Measurements from ENCODE around the gene PPP1R1B.

Gene PPP1R1B

DNA sequence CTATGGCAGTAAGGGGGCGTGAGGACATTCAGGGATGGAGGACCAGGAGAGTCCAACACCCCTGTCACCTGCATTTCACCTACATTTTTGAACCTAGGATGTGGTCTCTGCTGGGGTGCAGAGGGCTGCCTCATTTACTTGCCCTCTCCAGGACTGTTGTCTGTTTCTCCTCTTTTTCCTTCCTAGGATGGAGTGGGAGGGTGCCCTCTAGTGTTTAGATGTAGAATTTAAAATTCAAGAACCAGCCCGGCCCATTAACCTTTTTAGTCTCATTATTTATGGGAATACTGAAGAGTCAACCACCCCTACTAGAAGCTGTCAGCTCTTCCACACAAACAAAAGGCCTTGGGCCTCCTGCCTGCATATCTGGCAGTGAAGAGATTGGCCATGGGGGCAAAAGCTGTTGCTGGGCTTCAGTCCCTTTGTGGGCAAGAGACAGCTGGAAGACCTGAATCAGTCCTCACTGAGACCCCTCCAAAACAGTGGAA is 7.7 kb downstream of the PPP1R1B start:
- no peak for FAIRE-seq

DNA sequence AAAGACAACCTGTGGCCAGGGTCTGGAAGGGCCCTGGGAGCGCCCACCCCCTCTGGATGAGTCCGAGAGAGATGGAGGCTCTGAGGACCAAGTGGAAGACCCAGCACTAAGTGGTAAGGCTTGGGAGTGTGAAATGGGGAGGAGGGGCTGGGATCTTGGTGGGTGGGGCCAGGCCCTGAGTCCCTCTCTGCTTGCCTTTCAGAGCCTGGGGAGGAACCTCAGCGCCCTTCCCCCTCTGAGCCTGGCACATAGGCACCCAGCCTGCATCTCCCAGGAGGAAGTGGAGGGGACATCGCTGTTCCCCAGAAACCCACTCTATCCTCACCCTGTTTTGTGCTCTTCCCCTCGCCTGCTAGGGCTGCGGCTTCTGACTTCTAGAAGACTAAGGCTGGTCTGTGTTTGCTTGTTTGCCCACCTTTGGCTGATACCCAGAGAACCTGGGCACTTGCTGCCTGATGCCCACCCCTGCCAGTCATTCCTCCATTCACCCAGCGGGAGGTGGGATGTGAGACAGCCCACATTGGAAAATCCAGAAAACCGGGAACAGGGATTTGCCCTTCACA is 8.9 kb downstream of the PPP1R1B start:
- no peak for FAIRE-seq

DNA sequence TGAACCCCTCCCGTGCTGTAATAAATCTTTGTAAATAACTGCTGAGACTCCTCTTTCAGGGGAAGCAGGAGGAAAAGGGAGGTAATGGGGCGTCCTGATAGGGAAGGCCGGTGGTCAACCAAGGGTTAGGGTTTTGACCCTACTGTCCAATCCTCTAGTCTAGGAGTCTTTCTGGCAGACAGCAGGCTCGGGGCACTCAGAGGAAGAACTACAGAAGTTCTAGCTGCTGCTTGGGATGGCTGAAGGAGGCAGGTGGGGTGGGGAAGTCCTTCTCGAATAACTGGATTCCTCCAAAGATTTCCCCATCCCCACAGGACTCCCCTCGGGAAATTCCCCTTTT is 9.8 kb downstream of the PPP1R1B start:
- FAIRE-seq, result no peak

DNA sequence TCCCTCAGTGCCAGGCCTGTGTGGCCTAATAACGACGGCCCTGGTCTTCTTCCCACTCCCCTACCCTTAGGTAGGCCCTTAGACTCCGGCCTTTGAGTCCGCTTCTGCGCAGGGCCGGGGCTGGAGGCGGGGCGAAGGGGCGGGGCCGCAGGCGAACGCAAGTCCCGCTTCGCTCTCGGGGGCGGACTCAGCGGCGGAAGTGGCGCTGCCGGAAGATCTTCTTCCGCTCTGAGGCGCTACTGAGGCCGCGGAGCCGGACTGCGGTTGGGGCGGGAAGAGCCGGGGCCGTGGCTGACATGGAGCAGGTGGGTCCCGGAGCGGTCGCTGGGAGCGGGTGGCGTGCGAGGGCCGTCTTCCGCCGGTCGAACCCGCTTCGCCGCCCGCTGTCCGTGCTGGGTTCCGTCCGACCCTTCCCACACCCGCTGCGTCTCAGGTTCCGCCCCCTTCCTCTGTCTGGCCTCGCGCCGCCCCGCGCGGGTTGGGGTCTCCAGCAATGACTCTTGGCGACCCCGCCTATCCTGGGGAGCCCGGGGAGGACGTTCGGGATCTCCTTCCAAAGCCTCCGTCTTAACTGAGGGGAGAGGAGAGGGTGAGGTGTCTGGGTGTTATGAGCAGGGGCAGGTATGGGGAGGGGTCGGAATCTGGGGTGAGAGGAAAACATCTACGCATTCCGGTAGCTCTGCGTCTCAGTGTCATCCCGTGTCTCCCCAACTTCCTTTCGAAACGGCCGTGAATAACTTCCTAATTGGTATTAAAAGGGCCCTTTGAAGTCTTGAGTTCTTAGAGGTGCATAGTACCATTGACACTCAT is 10.4 kb downstream of the PPP1R1B start, which contains the start of gene STARD3:
TSS of gene STARD3 (plus strand) at position 218 of the 810 bp plus-strand sequence. CDS start 16,388 bp downstream, outside the sequence.
- no peak for FAIRE-seq

DNA sequence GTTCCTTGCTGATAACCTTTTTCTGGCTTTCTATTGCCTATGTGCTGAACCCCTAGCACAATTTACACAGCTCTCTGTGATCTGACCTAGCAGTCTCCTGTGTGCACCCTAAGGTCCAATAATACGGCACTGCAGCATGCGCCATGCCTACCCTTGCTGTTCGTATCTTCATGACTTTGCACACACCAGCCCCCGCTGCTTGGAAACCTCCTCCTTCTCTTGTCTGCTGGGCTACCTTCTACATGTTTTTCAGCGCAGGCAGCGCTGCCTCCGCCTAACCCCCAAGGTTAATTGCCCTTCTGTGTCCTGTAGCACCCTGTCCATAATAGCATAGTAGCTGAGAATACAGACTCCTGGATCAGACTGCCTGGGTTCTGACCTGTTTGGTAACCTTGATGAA is 11.6 kb downstream of the PPP1R1B start:
- no peak for FAIRE-seq

DNA sequence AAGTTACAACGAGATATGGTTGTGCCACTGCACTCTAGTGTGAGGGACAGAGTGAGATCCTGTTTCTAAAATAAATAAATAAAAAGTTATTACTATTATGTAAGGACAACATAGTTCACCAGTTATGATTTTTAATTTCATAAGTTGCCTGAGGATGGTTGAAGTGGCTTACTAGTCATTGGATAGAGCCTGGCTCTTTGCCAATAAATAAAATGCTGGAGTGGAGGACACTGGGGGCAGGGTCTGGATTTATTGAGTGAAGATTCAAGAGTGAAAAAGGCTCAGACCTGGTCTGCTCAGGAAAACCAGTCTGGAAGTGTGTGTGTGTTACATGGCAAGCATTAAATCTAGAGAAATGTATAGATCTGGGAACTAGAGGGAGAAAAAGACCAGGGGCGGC is 12.3 kb downstream of the PPP1R1B start:
- no peak for FAIRE-seq

DNA sequence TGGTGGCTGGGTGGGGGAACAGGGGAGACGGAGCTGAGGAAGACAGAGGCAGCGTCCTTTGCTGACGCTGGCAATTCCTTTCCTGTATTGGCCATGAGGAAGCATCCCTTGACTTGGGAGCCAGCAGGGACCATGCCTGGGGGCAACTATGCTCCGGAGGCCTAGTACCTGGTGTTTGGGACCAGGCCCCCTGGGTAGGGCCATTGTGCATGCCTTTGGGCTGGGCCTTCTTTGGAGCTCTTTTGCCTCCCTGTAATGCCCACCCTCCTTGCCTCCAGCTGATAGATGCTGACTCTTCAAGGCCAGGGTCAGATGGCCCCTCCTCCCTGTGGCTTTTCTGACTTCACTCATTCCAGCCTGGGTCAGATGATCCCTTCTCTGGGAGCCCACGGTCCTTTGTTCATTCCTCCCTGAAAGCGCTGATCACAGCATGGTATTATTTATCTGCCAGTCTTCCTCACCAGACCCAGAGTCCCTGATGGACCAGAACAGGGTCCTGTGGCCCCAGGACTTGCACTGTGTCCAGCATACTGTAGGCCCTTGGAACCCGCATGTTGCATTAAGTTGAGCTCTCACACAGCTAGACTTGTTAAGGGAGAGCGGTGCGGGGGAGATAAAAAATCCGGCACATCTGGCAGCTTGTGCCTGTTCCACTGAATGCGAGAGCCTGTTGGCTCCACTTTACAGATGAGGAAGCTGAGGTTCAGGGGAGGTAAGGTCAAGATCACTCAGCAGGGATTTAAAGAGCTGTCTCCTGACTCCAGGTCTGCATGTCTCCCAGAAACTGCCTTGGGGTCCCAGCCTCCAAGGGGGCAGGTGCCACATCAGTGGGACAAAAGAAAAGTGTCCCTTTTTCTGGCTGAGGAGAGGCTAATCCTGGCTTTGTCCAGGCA is 13.1 kb downstream of the PPP1R1B start:
- no peak for FAIRE-seq

DNA sequence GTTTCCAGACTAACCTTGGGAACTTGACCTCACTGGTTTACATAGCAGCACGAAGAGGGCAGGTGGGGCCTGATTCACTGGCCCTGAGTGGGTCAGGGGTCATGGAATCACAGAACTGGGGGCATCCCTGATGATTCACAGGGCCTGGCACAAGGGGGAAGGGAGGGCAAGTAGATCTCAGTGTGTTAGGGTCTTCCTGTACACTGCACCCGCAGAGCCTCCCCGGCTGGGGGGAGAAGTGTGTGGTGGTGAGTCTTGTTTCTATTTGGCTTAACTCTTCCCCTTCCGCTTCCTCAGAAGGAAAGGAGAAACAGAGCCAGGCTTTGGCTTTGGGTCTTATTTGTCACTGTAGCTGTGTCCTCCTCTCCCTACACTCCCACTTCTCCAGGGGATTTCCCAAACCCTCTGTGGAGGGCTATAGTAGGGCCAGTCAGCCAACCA is 13.9 kb downstream of the PPP1R1B start:
- FAIRE-seq, result no peak

DNA sequence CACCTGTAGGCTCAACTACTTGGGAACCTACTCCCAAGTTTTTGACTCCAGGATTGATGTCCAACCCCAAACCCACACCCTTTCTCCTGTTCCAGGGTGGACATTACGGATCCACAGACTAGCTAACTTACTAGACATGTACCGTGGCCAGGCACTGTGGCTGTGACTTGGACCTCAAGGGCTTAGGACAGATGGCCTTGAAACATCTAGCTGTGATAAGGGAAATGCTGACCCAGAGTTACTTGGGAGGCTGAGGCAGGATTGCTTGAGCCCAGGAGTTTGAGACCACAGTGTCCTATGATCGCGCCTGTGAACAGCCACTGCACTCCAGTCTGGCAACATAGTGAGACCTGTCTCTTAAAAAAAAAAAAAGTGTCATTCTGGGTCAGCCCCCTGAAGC is 14.3 kb downstream of the PPP1R1B start:
- FAIRE-seq, result no peak

DNA sequence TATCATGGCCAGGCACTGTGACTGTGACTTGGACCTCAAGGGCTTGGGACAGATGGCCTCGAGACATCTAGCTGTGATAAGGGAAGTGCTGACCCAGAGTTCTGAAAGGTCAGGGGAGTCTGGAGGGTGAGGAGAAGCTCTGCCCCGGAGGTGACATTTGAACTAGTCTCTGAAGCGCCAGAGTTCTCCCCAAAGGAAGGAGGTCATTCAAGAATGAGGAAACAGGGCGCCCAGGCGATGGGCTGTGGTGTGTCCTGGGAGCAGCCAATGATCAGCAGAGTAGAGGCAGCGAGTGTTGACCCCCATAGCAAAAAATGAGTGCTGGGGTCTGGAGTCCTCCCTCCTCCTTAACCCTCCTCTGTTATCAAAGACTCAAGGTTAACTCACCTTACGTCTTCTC is 15.1 kb downstream of the PPP1R1B start:
- FAIRE-seq, result no peak

DNA sequence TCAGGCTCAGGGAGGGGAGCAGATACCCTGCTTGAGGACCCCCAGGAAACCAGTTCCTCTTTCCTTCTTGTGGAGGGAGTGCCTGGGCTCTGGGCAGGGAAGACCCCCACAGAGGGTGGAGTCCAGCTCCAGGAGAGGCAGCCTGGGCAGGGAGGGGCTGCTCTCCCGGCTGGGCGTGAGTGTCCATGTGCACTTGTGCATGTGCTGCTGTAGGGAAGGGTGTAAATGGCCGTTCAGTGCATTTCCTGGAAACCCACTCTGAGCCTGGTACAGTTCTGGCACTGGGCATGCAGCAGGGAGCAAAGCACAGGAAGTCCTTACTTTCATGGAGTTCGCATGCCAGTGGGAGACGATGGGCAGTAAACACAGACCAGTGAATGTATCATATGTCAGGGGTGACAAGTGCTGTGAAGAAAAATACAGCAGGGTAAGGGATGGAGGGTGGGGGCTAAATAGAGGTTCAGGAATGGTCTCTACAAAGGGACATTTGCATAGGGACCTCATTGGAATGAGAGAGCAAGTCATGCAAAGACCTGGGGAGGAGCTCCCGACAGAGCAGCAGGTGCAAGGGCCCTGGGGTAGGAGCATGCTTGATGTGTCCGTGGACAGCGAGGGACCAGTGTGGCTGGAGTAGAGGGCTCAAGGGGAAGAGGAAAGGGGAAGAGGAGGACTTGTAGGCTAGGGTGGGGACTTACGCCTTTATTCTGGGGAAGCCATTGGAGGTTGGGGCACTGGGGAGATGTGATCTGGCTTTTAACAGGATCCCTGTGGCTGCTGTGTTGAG is 15.7 kb downstream of the PPP1R1B start:
- no peak for FAIRE-seq

DNA sequence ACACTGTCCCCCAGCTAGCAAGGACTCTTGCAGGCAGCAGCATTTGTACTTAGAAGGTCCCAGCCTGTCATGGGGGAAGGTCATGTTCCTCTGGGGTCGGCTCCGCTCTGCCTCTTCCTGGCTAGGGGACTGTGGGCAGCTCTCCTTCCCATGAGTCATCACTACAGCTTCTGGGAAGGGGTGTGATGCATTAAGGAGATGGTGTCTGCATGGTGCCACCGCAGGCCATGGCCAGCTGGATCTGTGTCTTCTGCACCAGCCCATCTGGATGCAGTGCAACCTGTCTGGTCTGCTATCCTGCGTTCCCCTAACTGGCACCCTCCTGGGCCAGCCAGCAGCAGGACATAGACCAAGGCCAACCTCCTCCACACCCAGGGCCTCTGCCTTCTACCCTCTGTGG is 16.5 kb downstream of the PPP1R1B start:
- FAIRE-seq, result no peak

DNA sequence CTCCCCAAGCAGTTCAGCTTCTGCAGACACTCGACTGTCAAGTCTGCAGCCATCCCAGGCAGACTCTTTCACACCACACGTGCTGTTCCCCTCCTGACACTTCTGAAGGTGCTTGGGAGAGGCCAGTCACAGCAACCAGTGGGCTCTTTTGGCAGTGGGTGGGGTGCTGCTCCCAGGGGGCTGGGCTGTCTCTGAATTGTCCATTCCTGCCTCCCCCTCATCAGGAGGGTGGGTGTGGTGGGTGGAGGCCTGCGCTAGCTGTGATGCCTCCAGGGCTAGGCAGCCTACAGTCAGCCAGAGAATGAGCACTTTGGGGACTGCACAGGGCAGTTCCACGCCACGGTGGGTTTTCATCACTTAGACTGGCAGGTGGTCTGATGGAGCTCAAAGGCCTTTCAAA is 20.5 kb downstream of the PPP1R1B start:
- FAIRE-seq, result no peak

DNA sequence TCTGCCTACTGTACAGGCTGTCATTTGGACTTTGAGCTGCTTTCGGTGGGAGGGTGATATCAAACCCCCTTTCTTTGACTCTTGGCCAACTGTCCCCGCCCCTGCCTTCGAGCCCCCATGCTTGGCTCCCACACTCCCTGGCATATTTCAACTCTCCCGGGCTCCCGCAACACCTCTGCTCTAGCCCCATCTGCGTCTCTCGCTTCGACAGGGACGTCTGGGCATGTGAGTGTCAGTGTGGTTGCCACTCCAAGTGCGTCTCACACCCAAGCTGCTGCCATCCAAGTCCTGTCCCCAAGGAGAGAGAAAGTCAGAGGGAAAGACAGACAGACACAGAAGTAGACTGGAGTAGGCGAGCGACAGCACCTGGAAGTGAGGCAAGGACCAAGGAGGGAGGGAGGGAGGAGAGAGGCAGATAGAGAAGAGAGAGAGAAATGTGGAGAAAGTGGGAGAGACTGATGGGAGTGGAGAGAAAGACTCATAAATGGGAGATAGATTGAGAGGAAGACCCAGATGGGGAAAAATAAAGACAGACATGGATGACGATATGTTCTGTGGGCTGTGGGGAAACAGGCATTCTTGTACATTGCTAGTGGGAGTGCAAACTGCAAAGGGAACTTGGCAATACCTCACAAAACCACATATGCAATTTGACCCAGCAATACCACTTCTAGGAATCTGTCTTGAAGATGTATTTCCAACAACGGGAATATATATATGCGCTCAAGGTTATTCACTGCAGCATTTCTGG is 22.0 kb downstream of the PPP1R1B start:
- FAIRE-seq, result no peak

DNA sequence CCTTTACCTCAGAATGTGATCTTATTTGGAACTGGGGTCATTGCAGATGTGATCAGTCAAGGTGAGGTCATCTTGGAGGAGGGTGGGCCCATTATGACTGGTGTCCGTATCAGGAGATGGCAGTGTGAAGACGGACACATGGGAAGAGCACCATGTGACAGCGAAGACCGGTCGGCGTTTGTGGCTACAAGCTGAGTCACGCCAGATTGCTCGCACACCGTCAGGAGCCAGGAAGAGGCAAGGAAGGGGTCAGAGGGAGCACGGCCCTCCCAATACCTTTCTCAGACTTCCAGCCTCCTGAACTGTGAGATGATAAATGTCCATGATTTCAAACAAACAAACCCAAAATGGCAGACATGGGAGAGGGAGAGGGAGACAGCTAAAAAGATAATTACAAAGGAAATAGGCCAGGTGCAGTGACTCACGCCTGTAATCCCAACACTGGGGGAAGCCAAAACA is 23.4 kb downstream of the PPP1R1B start:
- no peak for FAIRE-seq

DNA sequence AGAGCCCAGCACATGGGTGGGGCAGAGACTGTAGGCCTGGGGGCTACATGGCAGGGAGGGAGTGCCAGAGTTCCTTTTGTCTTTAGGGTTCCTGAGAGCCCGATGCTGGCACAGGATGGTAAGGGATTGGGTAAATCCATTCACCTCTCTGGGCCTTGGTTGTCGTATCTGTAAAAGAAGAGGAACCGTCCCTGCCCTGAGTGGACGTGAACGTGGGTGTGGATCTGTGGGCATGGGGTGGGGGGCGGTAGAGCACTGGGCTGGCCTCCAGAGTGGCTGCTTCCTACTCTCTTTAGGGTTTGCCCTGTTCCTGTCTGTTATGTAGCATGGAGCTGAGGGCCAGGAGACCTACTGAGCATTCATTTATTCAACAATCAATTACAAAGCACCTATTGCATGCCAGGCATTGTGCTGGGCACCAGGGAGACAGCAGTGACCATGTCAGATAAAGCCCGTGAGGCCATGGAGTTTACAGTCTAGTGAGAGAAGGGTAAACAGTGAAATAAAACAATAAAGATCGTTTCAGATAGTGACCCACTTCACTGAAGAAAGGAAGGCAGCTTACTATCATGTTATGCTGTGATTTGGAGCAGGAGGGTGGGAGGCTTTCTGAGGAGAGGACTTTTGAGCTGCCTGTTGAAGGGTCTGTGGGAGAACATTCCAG is 25.3 kb downstream of the PPP1R1B start:
- FAIRE-seq, result no peak

DNA sequence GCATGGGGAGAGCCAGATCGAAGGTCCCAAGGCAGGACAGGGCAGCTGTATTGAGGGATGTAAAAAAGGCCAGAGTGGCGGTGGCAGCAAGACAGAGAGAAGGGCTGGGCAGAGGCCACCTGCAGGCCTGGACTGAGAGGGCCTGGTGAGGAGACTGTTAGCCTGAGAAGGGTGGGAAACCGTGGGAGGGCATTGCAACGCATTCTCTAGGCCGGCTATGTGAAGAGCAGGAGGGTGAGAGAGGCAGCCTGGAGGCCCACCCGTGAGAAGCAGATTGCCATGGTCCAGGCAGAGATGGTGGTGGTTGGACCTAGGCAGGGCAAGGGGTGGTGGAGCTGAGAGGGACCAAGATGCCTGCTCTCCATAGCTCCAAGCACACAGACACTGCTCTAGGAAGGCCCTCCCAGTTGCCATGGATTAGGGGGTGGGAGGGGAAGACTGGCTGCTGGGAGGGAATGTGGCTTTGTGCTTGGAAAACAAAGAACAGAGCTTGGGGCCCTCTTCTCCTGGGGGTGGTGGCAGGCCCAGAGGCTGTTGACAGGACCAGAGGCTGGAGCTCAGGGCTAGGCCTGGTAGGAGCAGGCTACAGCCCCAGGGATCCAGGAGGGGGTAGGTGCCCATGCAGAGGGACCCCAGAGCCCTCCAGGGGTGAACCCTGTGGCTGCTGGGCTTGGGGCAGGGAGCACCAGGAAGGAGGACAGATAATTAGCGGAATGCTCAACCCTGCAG is 26.0 kb downstream of the PPP1R1B start:
- FAIRE-seq, result no peak

DNA sequence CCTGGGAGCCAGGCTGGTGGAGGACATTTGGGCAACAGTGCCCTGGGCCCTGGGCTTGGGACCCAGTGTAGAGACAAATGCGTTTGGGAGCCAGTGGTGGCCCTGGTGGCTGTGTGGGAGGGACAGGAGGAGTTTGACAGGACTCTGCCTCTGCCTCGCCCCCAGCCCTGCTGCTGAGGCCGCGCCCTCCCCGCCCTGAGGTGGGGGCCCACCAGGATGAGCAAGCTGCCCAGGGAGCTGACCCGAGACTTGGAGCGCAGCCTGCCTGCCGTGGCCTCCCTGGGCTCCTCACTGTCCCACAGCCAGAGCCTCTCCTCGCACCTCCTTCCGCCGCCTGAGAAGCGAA is 26.5 kb downstream of the PPP1R1B start:
- no peak for FAIRE-seq

DNA sequence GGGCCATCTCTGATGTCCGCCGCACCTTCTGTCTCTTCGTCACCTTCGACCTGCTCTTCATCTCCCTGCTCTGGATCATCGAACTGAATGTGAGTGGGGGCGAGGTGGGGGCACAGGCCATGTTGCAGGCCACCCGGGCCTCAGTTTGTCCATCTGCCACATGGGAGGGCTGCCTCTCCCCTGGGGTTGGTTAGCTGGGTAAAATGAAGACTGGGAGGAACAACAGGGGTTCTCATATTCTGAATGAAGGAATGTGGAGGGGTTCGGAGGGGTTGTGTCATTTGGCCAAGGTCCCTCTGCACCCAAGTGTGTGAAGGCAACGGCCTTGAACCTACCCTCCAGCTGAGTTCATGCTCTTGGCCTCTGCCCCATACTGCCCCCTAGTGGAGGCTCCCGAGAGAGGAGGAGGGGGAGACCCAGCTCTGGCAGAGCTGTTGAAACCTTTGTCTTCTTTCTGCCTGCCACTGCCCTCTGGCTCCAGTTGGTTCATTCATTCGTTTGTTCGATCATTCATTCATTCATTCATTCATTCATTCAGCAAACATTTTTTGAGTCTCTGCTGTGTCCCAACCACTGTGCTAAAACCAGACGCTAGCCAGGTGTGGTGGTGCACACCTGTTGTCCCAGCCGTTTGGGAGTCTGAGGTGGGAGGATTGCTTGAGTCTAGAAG is 27.0 kb downstream of the PPP1R1B start:
- no peak for FAIRE-seq

DNA sequence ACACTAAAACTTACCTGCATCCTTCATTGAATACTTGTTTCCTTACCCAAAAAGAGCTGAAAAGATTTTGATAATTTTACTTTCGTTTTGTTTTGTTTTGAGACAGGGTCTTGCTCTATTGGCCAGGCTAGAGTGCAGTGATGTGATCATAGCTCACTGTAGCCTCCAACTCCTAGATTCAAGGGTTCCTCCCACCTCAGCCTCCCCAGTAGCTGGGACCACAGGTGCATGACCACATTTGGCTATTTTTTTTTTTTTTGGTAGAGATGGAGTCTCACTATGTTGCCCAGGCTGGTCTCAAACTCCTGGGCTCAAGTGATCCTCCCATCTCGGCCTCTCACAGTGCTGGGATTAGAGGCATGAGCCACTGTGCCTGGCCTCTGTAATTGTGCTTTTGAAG is 28.4 kb downstream of the PPP1R1B start:
- no peak for FAIRE-seq
